ENCODE measurements around the gene AGTRAP. TPM values are rescaled to one million over a fixed set of nuclear protein-coding genes. Genes with fewer than 3 reads are reported as not detected.

The AGTRAP gene
- total RNA-seq, 4 donors from 2014 or later, result 35.1 to 93.1 (median 64.2) TPM

- TF ChIP-seq CTCF (IDR thresholded peaks at IDR 0.05), result no peak
- DNase-seq (ENCODE audit: low spot score) (no peak), ATAC-seq (ENCODE audit: low FRiP score) (no peak)
These were observed 42.0 kb upstream of the AGTRAP start for GRCh38 chr1:11693917-11694316.

GRCh38 chr1:11695861-11696260 is 40.1 kb upstream of the AGTRAP start:
- DNase-seq (ENCODE audit: low spot score) (no peak), ATAC-seq (ENCODE audit: low FRiP score) (no peak)
- no peak for TF ChIP-seq CTCF (IDR thresholded peaks at IDR 0.05)

GRCh38 chr1:11697188-11697892 is 38.6 kb upstream of the AGTRAP start:
- ATAC-seq (ENCODE audit: low FRiP score), result no peak
- no peak for DNase-seq (ENCODE audit: low spot score)
- no peak for TF ChIP-seq CTCF (IDR thresholded peaks at IDR 0.05)

GRCh38 chr1:11697893-11698210 is 38.1 kb upstream of the AGTRAP start:
- no peak for TF ChIP-seq CTCF (IDR thresholded peaks at IDR 0.05)
- DNase-seq (ENCODE audit: low spot score), result no peak
- no peak for ATAC-seq (ENCODE audit: low FRiP score)

- no peak for TF ChIP-seq CTCF (IDR thresholded peaks at IDR 0.05)
These were observed 35.1 kb upstream of the AGTRAP start for GRCh38 chr1:11700601-11701467.

GRCh38 chr1:11701551-11701961 is 34.4 kb upstream of the AGTRAP start:
- no peak for DNase-seq (ENCODE audit: low spot score)
- peak; percentile 46 for ATAC-seq (ENCODE audit: low FRiP score)
- no peak for TF ChIP-seq CTCF (IDR thresholded peaks at IDR 0.05)

More at GRCh38 chr1:11700601-11701467, 35.1 kb upstream of the AGTRAP start:
- DNase-seq (ENCODE audit: low spot score), result no peak
- ATAC-seq (ENCODE audit: low FRiP score), result no peak

Measured in omental fat pad (tissue), 4 donors.